Mesothelial cell of epicardium (in vitro differentiated cells): ENCODE results near the gene PIP4K2B. TPM values are rescaled to one million over a fixed set of nuclear protein-coding genes. Genes with fewer than 3 reads are reported as not detected.

Experiments used
- DNase-seq, 2 experiments: peaks; one replicate each; pipeline ENCODE4 v3.0.0; 2021; ENCODE audit warnings: low spot score in 2 of 2; ENCODE audit not compliant: unreplicated experiment in 2 of 2
- H3K27ac Mint-ChIP-seq: 2 replicates; pipeline ENCODE4 v1.8.0; 2021; ENCODE audit warnings: mixed read lengths
- H3K27me3 Mint-ChIP-seq: 2 replicates; pipeline ENCODE4 v1.8.0; 2021; ENCODE audit warnings: low read depth, mixed read lengths
- H3K36me3 Mint-ChIP-seq: 2 replicates; pipeline ENCODE4 v1.8.0; 2021; ENCODE audit warnings: mixed read lengths
- H3K4me1 Mint-ChIP-seq: 2 replicates; pipeline ENCODE4 v1.8.0; 2021; ENCODE audit warnings: mixed read lengths
- H3K4me3 Mint-ChIP-seq: 2 replicates; pipeline ENCODE4 v1.8.0; 2021; ENCODE audit warnings: mild to moderate bottlenecking, moderate library complexity, mixed read lengths
- H3K9me3 Mint-ChIP-seq: 2 replicates; pipeline ENCODE4 v1.8.0; 2021; ENCODE audit warnings: mixed read lengths
- total RNA-seq: library from RNA; stranded (reverse); gene quantifications from 3 replicates; pipeline ENCODE4 v1.2.1, GENCODE V29; 2021
- TF ChIP-seq, protein P1 (sequence below): fragments of 200-600 bp; sonication (generic); IDR thresholded peaks from one replicate; pipeline ENCODE4 v1.5.0; 2021; ENCODE audit warnings: antibody characterized with exemption; ENCODE audit not compliant: unreplicated experiment

The PIP4K2B gene
- total RNA-seq, 1 donor from 2014 or later = 81.1 TPM

DNA sequence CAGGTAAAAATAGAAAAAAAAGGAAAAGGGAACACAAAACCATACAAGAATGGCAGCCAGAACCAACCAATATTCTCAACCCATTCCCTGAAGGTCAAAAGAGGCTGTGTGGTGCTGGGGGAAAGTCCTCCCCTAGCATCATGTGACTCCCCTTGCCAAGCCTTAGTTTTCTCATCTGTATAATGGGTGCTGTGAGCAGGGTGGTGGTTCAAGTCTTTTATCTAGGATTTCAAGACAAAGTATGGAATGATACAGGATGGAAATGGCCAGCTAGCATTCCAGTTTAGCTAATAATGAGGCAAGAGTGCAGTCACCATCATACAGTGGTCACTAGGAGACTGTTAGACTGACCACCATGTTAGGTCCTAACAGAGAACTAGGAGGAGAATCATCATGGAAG, 26.1 kb downstream of the PIP4K2B start:
- Mint-ChIP-seq H3K9me3 (no peaks in the 10 kb centered on the region), H3K36me3 (peaks cover 48% of the 10 kb centered on the region)

DNA sequence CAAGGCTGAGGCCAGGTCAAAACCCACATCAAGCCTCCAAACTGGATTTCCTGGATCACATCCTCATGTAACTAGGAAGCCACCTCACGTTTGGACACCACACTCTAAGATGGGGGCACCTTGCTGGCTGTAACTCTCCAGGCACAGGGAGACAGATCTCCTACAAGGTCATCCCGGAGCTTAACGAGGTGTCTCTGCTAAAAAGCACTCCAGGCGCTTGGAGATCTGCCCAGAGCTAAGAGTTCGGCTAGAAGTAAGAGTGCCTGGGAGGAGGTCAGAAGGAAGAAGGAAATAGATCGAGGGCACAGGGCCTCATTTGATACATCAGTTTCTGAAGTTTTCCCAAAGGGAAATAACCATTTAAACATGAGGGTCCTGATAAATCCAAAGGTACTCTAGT, 30.9 kb downstream of the PIP4K2B start:
- TF ChIP-seq, protein P1, sequence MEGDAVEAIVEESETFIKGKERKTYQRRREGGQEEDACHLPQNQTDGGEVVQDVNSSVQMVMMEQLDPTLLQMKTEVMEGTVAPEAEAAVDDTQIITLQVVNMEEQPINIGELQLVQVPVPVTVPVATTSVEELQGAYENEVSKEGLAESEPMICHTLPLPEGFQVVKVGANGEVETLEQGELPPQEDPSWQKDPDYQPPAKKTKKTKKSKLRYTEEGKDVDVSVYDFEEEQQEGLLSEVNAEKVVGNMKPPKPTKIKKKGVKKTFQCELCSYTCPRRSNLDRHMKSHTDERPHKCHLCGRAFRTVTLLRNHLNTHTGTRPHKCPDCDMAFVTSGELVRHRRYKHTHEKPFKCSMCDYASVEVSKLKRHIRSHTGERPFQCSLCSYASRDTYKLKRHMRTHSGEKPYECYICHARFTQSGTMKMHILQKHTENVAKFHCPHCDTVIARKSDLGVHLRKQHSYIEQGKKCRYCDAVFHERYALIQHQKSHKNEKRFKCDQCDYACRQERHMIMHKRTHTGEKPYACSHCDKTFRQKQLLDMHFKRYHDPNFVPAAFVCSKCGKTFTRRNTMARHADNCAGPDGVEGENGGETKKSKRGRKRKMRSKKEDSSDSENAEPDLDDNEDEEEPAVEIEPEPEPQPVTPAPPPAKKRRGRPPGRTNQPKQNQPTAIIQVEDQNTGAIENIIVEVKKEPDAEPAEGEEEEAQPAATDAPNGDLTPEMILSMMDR = no peak
- Mint-ChIP-seq H3K9me3 (no peaks in the 10 kb centered on the region), H3K27ac (no peak overlapping the region), H3K4me3 (no peak overlapping the region), H3K36me3 (peaks cover 47% of the 10 kb centered on the region), H3K27me3 (no peaks in the 10 kb centered on the region), H3K4me1 (no peaks in the 10 kb centered on the region)
- no peak for DNase-seq

More for the DNA sequence above, 26.1 kb downstream of the PIP4K2B start:
- Mint-ChIP-seq H3K4me3 (no peak overlapping the region), H3K27me3 (no peaks in the 10 kb centered on the region), H3K27ac (no peak overlapping the region), H3K4me1 (no peaks in the 10 kb centered on the region)
- TF ChIP-seq, protein P1 = no peak
- DNase-seq = no peak

DNA sequence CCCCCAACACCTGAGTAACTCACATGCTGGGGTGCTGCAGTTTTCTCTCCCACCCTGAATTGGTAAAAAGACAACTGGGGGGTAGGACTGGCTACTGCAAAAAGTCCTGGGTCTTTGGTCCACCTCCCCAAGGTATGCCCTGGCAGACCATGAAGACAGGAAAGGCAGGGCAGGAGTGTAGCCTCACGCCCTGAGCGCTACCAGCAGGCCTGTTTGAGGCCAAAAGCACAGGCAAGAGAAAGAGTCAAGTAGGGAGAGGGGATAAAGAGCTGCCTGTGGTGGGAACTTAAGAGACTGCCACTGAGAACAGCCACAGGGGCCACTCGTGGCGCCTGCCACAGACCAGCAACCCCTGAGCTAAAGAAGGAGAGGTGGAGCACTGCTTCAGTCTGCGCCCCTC, 33.0 kb downstream of the PIP4K2B start:
- no peaks in the 10 kb centered on the region for H3K4me1 Mint-ChIP-seq

DNA sequence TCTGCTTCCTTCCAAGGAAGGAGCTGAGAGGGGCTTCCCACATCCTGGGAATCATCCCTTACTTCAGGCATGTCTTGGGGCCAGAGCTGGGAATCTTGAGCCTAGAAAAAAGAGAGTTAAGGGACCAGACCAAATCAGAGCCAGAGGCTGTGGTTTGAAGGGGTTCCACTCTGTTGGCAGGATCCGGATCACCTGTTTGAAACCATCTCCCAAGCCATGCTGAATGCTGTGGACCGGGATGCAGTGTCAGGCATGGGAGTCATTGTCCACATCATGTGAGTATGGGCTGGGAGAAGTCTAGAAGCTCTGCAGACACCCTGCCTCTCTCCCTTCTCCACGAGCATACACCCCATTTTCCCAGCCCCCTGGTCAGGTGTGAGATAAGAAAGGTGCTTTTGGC, 37.1 kb downstream of the PIP4K2B start:
- Mint-ChIP-seq H3K4me3 (no peak overlapping the region), H3K9me3 (no peaks in the 10 kb centered on the region), H3K27ac (no peak overlapping the region), H3K4me1 (no peaks in the 10 kb centered on the region), H3K36me3 (peaks cover 32% of the 10 kb centered on the region), H3K27me3 (no peaks in the 10 kb centered on the region)
- TF ChIP-seq, protein P1 = no peak
- DNase-seq = no peak

More for the DNA sequence above, 33.0 kb downstream of the PIP4K2B start:
- H3K9me3 Mint-ChIP-seq = no peaks in the 10 kb centered on the region
- TF ChIP-seq, protein P1 = no peak
- no peaks in the 10 kb centered on the region for H3K27me3 Mint-ChIP-seq
- DNase-seq = no peak
- H3K27ac Mint-ChIP-seq = no peak overlapping the region
- no peak overlapping the region for H3K4me3 Mint-ChIP-seq
- peaks cover 39% of the 10 kb centered on the region for H3K36me3 Mint-ChIP-seq

DNA sequence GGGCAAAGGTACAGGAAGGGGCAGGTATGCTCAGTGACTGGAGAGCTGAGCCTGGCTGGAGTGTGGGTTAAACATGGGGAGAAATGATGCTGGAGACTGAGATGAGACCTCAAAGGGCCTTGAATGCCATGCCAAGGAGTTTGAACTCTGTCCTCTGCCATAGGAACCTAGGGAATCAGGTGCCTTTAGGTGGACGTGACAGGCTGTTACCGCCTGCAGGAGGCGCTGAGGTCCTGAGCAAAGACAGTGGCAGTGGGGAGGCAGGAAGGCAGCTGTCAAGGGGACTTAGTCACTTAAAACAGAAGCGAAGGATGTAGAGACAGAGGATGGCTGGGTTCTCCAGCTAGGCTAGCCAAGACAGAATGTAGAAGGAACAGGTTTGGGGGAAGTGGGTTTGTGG, 37.7 kb downstream of the PIP4K2B start:
- H3K27me3 Mint-ChIP-seq = no peaks in the 10 kb centered on the region
- no peak overlapping the region for H3K27ac Mint-ChIP-seq
- peaks cover 30% of the 10 kb centered on the region for H3K36me3 Mint-ChIP-seq
- H3K9me3 Mint-ChIP-seq = no peaks in the 10 kb centered on the region
- H3K4me1 Mint-ChIP-seq = no peaks in the 10 kb centered on the region
- no peak for DNase-seq
- no peak overlapping the region for H3K4me3 Mint-ChIP-seq
- TF ChIP-seq, protein P1 = no peak

DNA sequence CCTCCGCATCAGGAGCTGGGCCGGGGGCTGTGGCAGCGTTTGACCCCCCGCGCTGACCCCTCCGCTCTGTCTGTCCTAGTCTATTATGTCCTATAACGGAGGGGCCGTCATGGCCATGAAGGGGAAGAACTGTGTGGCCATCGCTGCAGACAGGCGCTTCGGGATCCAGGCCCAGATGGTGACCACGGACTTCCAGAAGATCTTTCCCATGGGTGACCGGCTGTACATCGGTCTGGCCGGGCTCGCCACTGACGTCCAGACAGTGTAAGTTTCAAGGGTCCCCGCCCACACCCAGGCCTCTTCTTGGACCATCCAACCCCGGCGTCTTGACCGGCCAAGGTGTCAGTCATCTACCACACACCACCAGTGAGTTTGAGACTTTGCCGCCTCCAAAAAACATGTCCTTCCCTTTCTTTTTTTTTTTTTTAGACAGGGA, 46.3 kb downstream of the PIP4K2B start:
- no peaks in the 10 kb centered on the region for H3K27me3 Mint-ChIP-seq
- TF ChIP-seq, protein P1 = no peak
- peak overlapping the region; percentile 90 for H3K27ac Mint-ChIP-seq
- peak overlapping the region; percentile 91 for H3K4me3 Mint-ChIP-seq
- H3K36me3 Mint-ChIP-seq = peaks cover 3% of the 10 kb centered on the region
- DNase-seq = peak in 1 of 2 experiments; percentile 47
- no peaks in the 10 kb centered on the region for H3K9me3 Mint-ChIP-seq
- H3K4me1 Mint-ChIP-seq = peaks cover 31% of the 10 kb centered on the region
